Measurements from ENCODE around the gene SSBP2.

GRCh38 chr5:81545911-81546310 is 205.0 kb downstream of the SSBP2 start:
- TF ChIP-seq CTCF (IDR thresholded peaks at IDR 0.05 in 2 of 3, conservative IDR thresholded peaks at IDR 0.05 in 1 of 3; ENCODE audit: borderline replicate concordance in 1 of 3, insufficient read depth in 1 of 3, low read depth in 2 of 3, low read length in 2 of 3) (no peak), ZNF274 (IDR thresholded peaks at IDR 0.05; ENCODE audit: low read depth, low read length) (no peak)

All from HCT116 (cell line).